ENCODE results near the gene GBGT1.

DNA sequence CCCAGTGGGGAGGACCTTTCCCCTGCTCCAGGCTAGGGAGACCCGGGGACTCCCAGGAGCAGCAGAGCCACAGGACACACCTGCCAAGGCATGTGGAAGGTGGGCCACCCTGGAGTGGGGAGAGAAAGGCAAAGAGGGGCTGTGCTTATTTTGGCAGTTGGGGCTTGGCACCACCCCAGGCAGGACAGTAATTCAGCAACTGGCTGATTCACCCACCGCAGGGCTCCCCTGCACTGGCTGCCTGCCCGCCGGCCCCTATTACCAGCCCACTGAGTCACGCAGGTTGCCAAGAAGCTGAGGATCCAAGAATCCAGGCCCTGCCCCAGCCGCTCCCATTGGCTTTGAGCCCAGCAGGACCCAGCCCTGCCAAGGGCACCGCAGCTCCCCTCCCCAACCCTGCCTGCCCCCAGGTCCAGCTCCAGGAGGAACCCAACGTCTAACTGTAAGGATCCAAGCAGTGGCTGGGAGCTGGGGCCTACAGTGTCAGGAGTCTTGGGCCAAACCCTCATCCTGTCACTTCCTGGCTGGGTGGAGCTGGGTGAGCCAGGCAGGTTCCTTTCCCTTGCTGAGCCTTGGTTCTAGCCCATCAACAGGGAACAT, 28.5 kb downstream of the GBGT1 start:
- peak in 1 of 2 donors; percentile 15 for TF ChIP-seq POLR2A (IDR thresholded peaks at IDR 0.05)
- TF ChIP-seq, protein P1, sequence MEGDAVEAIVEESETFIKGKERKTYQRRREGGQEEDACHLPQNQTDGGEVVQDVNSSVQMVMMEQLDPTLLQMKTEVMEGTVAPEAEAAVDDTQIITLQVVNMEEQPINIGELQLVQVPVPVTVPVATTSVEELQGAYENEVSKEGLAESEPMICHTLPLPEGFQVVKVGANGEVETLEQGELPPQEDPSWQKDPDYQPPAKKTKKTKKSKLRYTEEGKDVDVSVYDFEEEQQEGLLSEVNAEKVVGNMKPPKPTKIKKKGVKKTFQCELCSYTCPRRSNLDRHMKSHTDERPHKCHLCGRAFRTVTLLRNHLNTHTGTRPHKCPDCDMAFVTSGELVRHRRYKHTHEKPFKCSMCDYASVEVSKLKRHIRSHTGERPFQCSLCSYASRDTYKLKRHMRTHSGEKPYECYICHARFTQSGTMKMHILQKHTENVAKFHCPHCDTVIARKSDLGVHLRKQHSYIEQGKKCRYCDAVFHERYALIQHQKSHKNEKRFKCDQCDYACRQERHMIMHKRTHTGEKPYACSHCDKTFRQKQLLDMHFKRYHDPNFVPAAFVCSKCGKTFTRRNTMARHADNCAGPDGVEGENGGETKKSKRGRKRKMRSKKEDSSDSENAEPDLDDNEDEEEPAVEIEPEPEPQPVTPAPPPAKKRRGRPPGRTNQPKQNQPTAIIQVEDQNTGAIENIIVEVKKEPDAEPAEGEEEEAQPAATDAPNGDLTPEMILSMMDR (IDR thresholded peaks at IDR 0.05 in 4 of 5, conservative IDR thresholded peaks at IDR 0.05 in 1 of 5): no peak

Measured in gastrocnemius medialis (tissue), 4 donors.